Fibroblast of villous mesenchyme (primary cell): Measurements from ENCODE around the gene NLRP4. TPM values are rescaled to one million over a fixed set of nuclear protein-coding genes. Genes with fewer than 3 reads are reported as not detected.

ENCODE experiments used
- DNase-seq: peaks from one replicate; pipeline ENCODE4 v3.0.0-alpha.2; 2010; ENCODE audit warnings: low read depth
- H3K4me3 ChIP-seq: 2 replicates; pipeline ENCODE4 v1.5.1; 2011; ENCODE audit warnings: low read depth, mild to moderate bottlenecking, low read length
- total RNA-seq: library from RNA; depleted of rRNA; stranded (reverse); fragments of >200 nt; gene quantifications from 2 replicates; pipeline ENCODE4 v1.2.3, GENCODE V29; 2012
- TF ChIP-seq, protein P1 (sequence below): IDR thresholded peaks from 2 replicates; pipeline ENCODE4 v1.5.1; 2012; ENCODE audit warnings: low read depth, mild to moderate bottlenecking, low read length; ENCODE audit not compliant: insufficient read depth

Gene NLRP4
- total RNA-seq, 1 donor, result not detected

DNA sequence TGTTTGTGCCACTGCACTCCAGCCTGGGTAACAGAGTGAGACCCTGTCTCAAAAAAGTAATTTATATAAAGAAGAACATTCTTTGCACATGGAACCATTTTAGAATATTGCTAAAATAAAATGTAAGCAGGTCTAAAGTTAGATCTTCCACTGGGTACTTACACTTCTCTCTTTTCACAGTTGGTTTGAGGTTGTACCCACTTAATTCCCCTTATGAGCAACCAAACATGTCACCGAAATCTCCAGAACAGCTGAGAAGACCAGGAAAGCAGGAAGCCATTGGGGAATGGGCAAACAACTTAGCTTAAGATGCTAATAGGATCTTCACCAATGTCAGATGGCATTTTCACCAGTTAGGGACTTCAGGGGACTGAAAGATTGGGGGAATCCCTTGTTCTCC lies 18.8 kb downstream of the NLRP4 start:
- no peak overlapping the region for H3K4me3 ChIP-seq
- no peak for DNase-seq
- TF ChIP-seq, protein P1, sequence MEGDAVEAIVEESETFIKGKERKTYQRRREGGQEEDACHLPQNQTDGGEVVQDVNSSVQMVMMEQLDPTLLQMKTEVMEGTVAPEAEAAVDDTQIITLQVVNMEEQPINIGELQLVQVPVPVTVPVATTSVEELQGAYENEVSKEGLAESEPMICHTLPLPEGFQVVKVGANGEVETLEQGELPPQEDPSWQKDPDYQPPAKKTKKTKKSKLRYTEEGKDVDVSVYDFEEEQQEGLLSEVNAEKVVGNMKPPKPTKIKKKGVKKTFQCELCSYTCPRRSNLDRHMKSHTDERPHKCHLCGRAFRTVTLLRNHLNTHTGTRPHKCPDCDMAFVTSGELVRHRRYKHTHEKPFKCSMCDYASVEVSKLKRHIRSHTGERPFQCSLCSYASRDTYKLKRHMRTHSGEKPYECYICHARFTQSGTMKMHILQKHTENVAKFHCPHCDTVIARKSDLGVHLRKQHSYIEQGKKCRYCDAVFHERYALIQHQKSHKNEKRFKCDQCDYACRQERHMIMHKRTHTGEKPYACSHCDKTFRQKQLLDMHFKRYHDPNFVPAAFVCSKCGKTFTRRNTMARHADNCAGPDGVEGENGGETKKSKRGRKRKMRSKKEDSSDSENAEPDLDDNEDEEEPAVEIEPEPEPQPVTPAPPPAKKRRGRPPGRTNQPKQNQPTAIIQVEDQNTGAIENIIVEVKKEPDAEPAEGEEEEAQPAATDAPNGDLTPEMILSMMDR, result no peak

DNA sequence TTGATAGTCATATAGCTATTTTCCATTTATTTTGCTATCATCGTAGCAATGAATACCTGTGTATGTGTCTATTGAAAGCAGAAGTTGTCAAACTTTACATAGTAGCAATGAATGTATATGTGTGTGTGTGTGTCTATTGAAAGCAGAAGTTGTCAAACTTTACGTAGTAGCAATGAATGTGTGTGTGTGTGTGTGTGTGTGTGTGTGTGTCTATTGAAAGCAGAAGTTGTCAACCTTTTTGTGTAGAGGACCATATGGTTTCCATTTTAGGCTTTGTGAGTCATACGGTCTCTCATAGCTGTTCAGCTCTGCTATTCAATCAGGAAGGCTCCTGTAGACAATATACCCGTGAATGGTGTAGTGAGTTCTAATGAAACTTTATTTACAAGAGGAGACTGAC lies 20.8 kb downstream of the NLRP4 start:
- no peak for DNase-seq
- TF ChIP-seq, protein P1, result no peak
- no peak overlapping the region for H3K4me3 ChIP-seq

DNA sequence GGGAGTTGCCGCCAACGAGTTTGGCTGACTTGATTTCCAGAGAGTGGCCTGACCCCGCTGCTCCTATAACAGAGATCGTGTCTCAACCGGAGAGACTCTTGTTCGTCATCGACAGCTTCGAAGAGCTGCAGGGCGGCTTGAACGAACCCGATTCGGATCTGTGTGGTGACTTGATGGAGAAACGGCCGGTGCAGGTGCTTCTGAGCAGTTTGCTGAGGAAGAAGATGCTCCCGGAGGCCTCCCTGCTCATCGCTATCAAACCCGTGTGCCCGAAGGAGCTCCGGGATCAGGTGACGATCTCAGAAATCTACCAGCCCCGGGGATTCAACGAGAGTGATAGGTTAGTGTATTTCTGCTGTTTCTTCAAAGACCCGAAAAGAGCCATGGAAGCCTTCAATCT lies 21.6 kb downstream of the NLRP4 start:
- no peak overlapping the region for H3K4me3 ChIP-seq
- TF ChIP-seq, protein P1, result no peak
- no peak for DNase-seq

DNA sequence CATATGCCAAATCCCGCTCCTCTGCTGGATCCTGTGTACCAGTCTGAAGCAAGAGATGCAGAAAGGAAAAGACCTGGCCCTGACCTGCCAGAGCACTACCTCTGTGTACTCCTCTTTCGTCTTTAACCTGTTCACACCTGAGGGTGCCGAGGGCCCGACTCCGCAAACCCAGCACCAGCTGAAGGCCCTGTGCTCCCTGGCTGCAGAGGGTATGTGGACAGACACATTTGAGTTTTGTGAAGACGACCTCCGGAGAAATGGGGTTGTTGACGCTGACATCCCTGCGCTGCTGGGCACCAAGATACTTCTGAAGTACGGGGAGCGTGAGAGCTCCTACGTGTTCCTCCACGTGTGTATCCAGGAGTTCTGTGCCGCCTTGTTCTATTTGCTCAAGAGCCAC lies 22.1 kb downstream of the NLRP4 start:
- no peak overlapping the region for H3K4me3 ChIP-seq
- TF ChIP-seq, protein P1, result no peak
- no peak for DNase-seq

DNA sequence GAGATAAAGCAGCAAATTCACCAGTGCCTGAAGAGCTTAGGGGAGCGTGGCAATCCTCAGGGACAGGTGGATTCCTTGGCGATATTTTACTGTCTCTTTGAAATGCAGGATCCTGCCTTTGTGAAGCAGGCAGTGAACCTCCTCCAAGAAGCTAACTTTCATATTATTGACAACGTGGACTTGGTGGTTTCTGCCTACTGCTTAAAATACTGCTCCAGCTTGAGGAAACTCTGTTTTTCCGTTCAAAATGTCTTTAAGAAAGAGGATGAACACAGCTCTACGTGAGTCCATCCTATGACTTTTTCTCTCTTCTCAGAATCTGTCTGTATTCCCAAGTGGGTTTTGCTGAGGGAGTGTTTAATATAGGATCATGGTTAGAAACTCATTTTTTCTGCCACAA lies 22.6 kb downstream of the NLRP4 start:
- no peak for DNase-seq
- TF ChIP-seq, protein P1, result no peak
- H3K4me3 ChIP-seq, result no peak overlapping the region

DNA sequence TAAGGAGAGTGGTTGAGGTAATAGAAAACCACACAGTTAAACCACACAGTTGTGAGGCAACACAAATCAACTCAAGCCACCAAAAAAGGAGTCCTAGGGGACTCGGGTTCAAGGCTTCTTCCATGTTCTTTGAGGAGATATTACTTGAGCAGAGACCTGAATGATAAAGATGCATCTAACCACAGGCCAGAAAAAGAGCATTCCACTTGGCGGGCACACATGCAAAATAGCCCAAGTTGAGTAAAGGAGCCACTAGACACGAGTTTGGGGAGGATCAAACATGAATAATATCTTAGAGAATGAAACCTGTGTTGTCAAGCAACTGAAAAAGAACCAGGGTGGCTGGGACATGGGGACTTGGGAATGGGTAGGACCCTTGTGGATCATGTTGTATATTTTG lies 30.2 kb downstream of the NLRP4 start:
- DNase-seq, result no peak
- TF ChIP-seq, protein P1, result no peak
- H3K4me3 ChIP-seq, result no peak overlapping the region

DNA sequence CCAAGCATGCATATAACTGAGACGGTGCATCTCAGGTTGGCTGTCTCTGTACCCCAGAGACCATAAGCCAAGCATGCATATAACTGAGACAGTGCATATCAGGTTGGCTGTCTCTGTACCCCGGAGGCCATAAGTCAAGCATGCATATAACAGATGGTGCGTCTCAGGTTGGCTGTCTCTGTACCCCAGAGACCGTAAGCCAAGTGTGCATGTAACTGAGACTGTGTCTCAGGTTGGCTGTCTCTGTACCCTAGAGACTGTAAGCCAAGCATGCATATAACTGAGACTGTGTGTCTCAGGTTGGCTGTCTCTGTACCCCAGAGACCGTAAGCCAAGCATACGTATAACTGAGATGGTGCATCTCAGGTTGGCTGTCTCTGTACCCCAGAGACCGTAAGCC lies 30.8 kb downstream of the NLRP4 start:
- DNase-seq, result no peak

More for the DNA sequence above, 30.8 kb downstream of the NLRP4 start:
- no peak overlapping the region for H3K4me3 ChIP-seq
- TF ChIP-seq, protein P1, result no peak
